ENCODE measurements around the gene NLGN2.

- TF ChIP-seq CTCF (IDR thresholded peaks at IDR 0.05) (no peak), POLR2A (IDR thresholded peaks at IDR 0.05) (no peak)
Observed at GRCh38 chr17:7417056-7417655, 9.5 kb downstream of the NLGN2 start.
